Lower leg skin (tissue), 4 donors: ENCODE measurements around the gene SLC2A11. TPM values are rescaled to one million over a fixed set of nuclear protein-coding genes. Genes with fewer than 3 reads are reported as not detected.
"Not testable (repeated sequence)": the region's sequence is repeated elsewhere in the genome, so short reads cannot be mapped to it uniquely, and the experiment has no call there.

ENCODE experiments used
- DNase-seq, 2 donors: peaks; one replicate each; pipeline ENCODE4 v3.0.0-alpha.2; 2019; ENCODE audit warnings: low spot score in 2 of 2
- H3K4me3 ChIP-seq: fragments of 200-600 bp; sonication (generic); 2 replicates; pipeline ENCODE4 v1.5.1; 2017; ENCODE audit warnings: mild to moderate bottlenecking, low read depth; ENCODE audit not compliant: poor library complexity, severe bottlenecking
- CTCF ChIP-seq, 3 donors: fragments of 450-650 bp; IDR thresholded peaks; one replicate each; pipeline ENCODE4 v1.5.1; 2016; ENCODE audit warnings: antibody characterized with exemption in 3 of 3, mild to moderate bottlenecking in 3 of 3, moderate library complexity in 2 of 3
- POLR2A ChIP-seq, 2 donors: fragments of 450-650 bp; IDR thresholded peaks; one replicate each; pipeline ENCODE4 v1.6.1; 2016 to 2017; ENCODE audit warnings: antibody characterized with exemption in 2 of 2, mild to moderate bottlenecking in 1 of 2, moderate library complexity in 1 of 2
- WGBS, 2 donors: methylation state at CpG; one replicate each; pipeline ENCODE4 v1.1.5; 2018; 5-methylcytosine and 5-hydroxymethylcytosine counted together
- intact Hi-C: fragments of 100-400 bp; cut with DNase I; formaldehyde crosslinking; loops from one replicate; pipeline ENCODE4 v1.15.0; 2023; ENCODE audit warnings: low total_unique reads
- total RNA-seq, 4 donors: library from RNA; depleted of rRNA; stranded (reverse); fragments of >200 nt; gene quantifications; one replicate each; pipeline ENCODE4 v1.1.0, GENCODE V29; 2016

Gene SLC2A11
- total RNA-seq, 4 donors from 2014 or later = 5.0 to 11.1 (median 8.6) TPM

DNA sequence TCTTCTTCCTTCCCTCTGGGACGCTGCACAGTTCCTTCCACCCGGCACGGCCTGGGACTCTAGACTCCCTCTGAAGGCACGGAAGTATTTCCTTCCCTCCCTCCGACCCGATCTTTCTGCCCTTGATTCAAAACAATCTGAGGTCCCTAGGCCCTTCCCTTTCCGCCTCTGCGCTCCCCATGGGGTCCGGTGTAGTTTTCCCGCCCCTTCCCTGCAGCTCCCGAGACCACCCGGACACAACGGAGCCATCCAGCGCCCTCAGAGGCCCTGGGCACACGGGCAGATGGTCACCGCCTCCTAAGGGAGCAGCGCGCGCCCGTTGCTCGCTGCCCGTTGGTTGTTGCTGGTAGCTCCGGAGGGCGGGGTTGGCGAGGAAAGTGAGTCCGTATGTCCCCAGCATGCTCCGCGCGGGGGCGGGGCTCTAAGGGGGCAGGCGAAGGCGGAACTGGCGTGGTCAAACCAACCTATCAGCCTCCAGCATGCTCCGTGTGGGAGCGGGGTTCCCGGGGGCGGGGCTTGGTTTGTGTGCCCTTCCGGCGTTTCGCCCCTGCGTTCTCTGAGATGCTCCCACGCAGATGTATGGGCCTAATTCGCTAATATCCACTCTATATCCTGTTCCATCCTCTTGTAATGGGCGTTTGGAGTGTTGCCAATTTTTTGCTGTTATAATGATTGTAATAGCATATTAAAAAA is 56.1 kb downstream of the SLC2A11 start:
- TF ChIP-seq POLR2A (IDR thresholded peaks at IDR 0.05) (no peak), CTCF (IDR thresholded peaks at IDR 0.05) (no peak)
- DNase-seq = peak; percentile 98 to 100
- 0% methylated on average over 41 to 42 of the region's 44 CpGs for WGBS, 2 donors
- H3K4me3 ChIP-seq = peak overlapping the region; percentile 36
- intact Hi-C loops = no loop called here

- intact Hi-C loops = no loop called here
- TF ChIP-seq CTCF (IDR thresholded peaks at IDR 0.05) (no peak), POLR2A (IDR thresholded peaks at IDR 0.05) (no peak)
- peak in 1 of 2 donors; percentile 25 for DNase-seq
These were observed 57.6 kb downstream of the SLC2A11 start for GRCh38 chr22:23915290-23915689.

GRCh38 chr22:23920267-23920611 is 62.6 kb downstream of the SLC2A11 start:
- H3K4me3 ChIP-seq, intact Hi-C loops, DNase-seq: not testable (repeated sequence)
- 95 to 96% methylated on average over 1 of the region's 1 CpG for WGBS, 2 donors

More at GRCh38 chr22:23915290-23915689, 57.6 kb downstream of the SLC2A11 start:
- 81 to 89% methylated on average over 3 of the region's 3 CpGs for WGBS, 2 donors
- no peak overlapping the region for H3K4me3 ChIP-seq

- DNase-seq = peak in 1 of 2 donors; percentile 79
- H3K4me3 ChIP-seq, intact Hi-C loops: not testable (repeated sequence)
- 91 to 93% methylated on average over 13 of the region's 13 CpGs for WGBS, 2 donors
These were observed 64.0 kb downstream of the SLC2A11 start for GRCh38 chr22:23921586-23922201.

DNA sequence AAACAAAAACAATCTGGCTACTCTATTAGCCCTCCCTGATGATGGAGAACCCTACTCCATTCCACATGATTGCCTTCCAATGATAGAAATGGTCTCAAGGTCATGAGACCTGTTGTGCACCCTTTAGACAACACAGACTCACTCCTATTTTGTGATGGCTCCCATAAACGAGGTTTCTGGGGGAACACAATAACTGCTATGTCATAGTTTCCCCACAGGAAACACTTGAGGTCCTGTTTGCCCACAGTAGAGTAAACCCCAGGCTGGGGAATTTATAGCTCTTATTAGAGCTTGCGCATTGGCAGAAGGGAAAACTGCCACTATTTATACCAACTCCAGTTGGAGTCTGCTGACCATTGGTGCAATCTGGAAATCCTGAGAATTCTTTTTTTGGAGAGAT is 65.2 kb downstream of the SLC2A11 start:
- intact Hi-C loops = no loop called here

DNA sequence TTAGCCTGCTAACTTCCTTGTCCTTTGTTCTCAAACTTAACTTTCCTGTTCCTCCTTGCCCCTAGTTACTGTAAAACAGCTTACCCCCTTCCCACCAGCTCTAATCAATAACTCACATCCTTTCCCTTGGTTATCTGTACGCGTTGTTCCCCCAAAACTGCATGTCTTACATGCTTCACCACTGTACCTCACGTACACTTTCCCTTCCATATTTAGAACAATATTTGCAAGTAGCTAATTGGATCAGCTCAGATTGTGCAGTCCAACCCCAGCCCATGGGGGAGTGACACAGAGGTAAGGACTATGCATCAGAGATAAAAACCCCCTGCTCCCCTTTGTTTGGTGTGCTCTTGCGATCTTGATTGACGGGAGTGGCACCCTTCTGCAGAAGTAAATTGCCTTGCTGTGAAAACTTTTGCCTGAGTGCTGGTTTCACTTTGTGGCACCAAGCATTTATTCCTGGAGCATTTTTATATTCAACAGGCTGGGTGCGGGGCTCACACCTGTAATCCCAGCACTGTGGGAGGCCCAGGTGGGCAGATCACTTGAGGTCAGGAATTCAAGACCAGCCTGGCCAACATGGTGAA is 67.4 kb downstream of the SLC2A11 start:
- intact Hi-C loops = no loop called here
- no peak for TF ChIP-seq POLR2A (IDR thresholded peaks at IDR 0.05)
- no peak for TF ChIP-seq CTCF (IDR thresholded peaks at IDR 0.05)
- 80 to 94% methylated on average over 6 of the region's 6 CpGs for WGBS, 2 donors
- no peak overlapping the region for H3K4me3 ChIP-seq
- no peak for DNase-seq

More for the DNA sequence above, 65.2 kb downstream of the SLC2A11 start:
- 56 to 68% methylated on average over 2 of the region's 2 CpGs for WGBS, 2 donors
- no peak for TF ChIP-seq CTCF (IDR thresholded peaks at IDR 0.05)
- TF ChIP-seq POLR2A (IDR thresholded peaks at IDR 0.05) = no peak
- H3K4me3 ChIP-seq = no peak overlapping the region
- no peak for DNase-seq
